Measurements from ENCODE around the gene PEAK1. TPM values are rescaled to one million over a fixed set of nuclear protein-coding genes. Genes with fewer than 3 reads are reported as not detected.

PEAK1 gene
- total and polyA plus RNA-seq, 9 of the 15 experiments (the other 6 are each of a cell fraction or from before 2014, with no cell fraction given) = 0.99 to 22.4 (median 10.8) TPM

DNA sequence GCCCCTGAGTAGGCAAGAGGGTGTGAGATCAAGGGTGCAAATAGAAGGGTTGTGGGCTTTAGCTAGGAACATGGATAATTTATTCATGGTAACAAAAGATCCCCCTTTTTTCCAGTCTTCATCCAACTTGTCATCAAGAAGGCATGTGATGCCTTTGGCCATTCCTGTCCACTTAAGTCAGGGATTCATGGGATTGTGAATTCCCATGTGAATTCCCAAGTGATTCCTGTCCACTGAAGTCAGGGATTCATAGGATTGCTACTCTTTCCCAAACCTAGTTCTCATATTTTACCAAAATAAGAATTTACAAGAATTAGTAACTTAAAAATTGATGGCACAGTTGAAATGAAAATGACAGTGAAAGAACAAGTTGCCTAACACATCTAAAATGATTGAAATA is 41.6 kb upstream of the PEAK1 start:
- POLR2A ChIA-PET = no interaction called here
- no peaks in the 10 kb centered on the region for H4K20me1 ChIP-seq (replicated peaks; ENCODE audit: control insufficient read depth, insufficient read depth, low read length)
- FAIRE-seq (no peak), DNase-seq (ENCODE audit: extremely low read depth in 1 of 4, low spot score in 3 of 4) (no peak), ATAC-seq (no peak)
- no peak overlapping the region for H3K4me2 ChIP-seq (ENCODE audit: insufficient read depth, low read length)
- no peaks in the 10 kb centered on the region for H3K9me1 ChIP-seq (ENCODE audit: control insufficient read depth, insufficient read depth, low read length)
- BruUV-seq (replicated peaks) = no TSS peak
- H3K9ac ChIP-seq (ENCODE audit: insufficient read depth in 1 of 2, low read depth in 2 of 2, low read length in 2 of 2) = no peak overlapping the region
- in situ Hi-C loops (cut with MboI) (no loop called here), intact Hi-C loops (cut with micrococcal nuclease) (no loop called here)
- H3K4me3 ChIP-seq = no peak overlapping the region
- H3K79me2 ChIP-seq (ENCODE audit: control insufficient read depth, insufficient read depth, low read length) = no peaks in the 10 kb centered on the region
- no peaks in the 10 kb centered on the region for H3K27me3 ChIP-seq (ENCODE audit: control insufficient read depth in 2 of 2, insufficient read depth in 2 of 2, low read length in 2 of 2)
- H2AFZ ChIP-seq (ENCODE audit: low read depth, low read length) = no peak overlapping the region
- peaks cover 0 to 7% of the 10 kb centered on the region in 2 experiments; a peak in 2 of 5 replicates for H3K4me1 ChIP-seq (replicated peaks in 1 of 2; ENCODE audit: control insufficient read depth in 2 of 2, insufficient read depth in 2 of 2, low read length in 2 of 2)
- H3K9me3 ChIP-seq (replicated peaks; ENCODE audit: control insufficient read depth, insufficient read depth, low read depth, low read length) = no peaks in the 10 kb centered on the region
- H3K36me3 ChIP-seq (ENCODE audit: control insufficient read depth, insufficient read depth, low read length) = peaks cover 56% of the 10 kb centered on the region; the same call in 2 of the 3 replicates
- CTCF ChIA-PET (ENCODE audit: low intra/inter-chr PET ratio) = no interaction called here
- H3K27ac ChIP-seq (ENCODE audit: extremely low read depth, low read depth, low read length) = no peak overlapping the region
- TF ChIP-seq EWSR1 (IDR thresholded peaks at IDR 0.05; ENCODE audit: borderline replicate concordance, low read depth, partially characterized antibody) = no peak
- no peak for TF ChIP-seq ZNF778 (CRISPR knock-in tag; IDR thresholded peaks at IDR 0.05)
- TF ChIP-seq, protein P1, sequence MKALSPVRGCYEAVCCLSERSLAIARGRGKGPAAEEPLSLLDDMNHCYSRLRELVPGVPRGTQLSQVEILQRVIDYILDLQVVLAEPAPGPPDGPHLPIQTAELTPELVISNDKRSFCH (CRISPR knock-in tag; IDR thresholded peaks at IDR 0.05) = no peak
- TF ChIP-seq, protein P1 (tag; IDR thresholded peaks at IDR 0.05) = no peak
- TF ChIP-seq ZNF589 (CRISPR knock-in tag; IDR thresholded peaks at IDR 0.05; ENCODE audit: low read depth) = no peak
- no peak for TF ChIP-seq TFAM (CRISPR knock-in tag; conservative IDR thresholded peaks at IDR 0.05)
- no peak for TF ChIP-seq DNMT1 (IDR thresholded peaks at IDR 0.05)
- TF ChIP-seq, protein P2, sequence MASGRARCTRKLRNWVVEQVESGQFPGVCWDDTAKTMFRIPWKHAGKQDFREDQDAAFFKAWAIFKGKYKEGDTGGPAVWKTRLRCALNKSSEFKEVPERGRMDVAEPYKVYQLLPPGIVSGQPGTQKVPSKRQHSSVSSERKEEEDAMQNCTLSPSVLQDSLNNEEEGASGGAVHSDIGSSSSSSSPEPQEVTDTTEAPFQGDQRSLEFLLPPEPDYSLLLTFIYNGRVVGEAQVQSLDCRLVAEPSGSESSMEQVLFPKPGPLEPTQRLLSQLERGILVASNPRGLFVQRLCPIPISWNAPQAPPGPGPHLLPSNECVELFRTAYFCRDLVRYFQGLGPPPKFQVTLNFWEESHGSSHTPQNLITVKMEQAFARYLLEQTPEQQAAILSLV (tag; IDR thresholded peaks at IDR 0.05) = no peak
- TF ChIP-seq JUNB (CRISPR knock-in tag; conservative IDR thresholded peaks at IDR 0.05) = no peak
- TF ChIP-seq, protein P3, sequence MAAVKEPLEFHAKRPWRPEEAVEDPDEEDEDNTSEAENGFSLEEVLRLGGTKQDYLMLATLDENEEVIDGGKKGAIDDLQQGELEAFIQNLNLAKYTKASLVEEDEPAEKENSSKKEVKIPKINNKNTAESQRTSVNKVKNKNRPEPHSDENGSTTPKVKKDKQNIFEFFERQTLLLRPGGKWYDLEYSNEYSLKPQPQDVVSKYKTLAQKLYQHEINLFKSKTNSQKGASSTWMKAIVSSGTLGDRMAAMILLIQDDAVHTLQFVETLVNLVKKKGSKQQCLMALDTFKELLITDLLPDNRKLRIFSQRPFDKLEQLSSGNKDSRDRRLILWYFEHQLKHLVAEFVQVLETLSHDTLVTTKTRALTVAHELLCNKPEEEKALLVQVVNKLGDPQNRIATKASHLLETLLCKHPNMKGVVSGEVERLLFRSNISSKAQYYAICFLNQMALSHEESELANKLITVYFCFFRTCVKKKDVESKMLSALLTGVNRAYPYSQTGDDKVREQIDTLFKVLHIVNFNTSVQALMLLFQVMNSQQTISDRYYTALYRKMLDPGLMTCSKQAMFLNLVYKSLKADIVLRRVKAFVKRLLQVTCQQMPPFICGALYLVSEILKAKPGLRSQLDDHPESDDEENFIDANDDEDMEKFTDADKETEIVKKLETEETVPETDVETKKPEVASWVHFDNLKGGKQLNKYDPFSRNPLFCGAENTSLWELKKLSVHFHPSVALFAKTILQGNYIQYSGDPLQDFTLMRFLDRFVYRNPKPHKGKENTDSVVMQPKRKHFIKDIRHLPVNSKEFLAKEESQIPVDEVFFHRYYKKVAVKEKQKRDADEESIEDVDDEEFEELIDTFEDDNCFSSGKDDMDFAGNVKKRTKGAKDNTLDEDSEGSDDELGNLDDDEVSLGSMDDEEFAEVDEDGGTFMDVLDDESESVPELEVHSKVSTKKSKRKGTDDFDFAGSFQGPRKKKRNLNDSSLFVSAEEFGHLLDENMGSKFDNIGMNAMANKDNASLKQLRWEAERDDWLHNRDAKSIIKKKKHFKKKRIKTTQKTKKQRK (IDR thresholded peaks at IDR 0.05; ENCODE audit: borderline replicate concordance, low read depth, low read length) = no peak
- no peak for TF ChIP-seq CHD2 (IDR thresholded peaks at IDR 0.05; ENCODE audit: low read depth, low read length)
- TF ChIP-seq, protein P4, sequence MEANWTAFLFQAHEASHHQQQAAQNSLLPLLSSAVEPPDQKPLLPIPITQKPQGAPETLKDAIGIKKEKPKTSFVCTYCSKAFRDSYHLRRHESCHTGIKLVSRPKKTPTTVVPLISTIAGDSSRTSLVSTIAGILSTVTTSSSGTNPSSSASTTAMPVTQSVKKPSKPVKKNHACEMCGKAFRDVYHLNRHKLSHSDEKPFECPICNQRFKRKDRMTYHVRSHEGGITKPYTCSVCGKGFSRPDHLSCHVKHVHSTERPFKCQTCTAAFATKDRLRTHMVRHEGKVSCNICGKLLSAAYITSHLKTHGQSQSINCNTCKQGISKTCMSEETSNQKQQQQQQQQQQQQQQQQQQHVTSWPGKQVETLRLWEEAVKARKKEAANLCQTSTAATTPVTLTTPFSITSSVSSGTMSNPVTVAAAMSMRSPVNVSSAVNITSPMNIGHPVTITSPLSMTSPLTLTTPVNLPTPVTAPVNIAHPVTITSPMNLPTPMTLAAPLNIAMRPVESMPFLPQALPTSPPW (CRISPR knock-in tag; IDR thresholded peaks at IDR 0.05) = no peak
- no peak for TF ChIP-seq MCM7 (IDR thresholded peaks at IDR 0.05)
- TF ChIP-seq ZNF282 (CRISPR knock-in tag; IDR thresholded peaks at IDR 0.05) = no peak
- TF ChIP-seq, protein P5, sequence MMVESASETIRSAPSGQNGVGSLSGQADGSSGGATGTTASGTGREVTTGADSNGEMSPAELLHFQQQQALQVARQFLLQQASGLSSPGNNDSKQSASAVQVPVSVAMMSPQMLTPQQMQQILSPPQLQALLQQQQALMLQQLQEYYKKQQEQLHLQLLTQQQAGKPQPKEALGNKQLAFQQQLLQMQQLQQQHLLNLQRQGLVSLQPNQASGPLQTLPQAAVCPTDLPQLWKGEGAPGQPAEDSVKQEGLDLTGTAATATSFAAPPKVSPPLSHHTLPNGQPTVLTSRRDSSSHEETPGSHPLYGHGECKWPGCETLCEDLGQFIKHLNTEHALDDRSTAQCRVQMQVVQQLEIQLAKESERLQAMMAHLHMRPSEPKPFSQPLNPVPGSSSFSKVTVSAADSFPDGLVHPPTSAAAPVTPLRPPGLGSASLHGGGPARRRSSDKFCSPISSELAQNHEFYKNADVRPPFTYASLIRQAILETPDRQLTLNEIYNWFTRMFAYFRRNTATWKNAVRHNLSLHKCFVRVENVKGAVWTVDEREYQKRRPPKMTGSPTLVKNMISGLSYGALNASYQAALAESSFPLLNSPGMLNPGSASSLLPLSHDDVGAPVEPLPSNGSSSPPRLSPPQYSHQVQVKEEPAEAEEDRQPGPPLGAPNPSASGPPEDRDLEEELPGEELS (CRISPR knock-in tag; IDR thresholded peaks at IDR 0.05; ENCODE audit: borderline replicate concordance) = no peak
- no peak for TF ChIP-seq CAMTA2 (CRISPR knock-in tag; conservative IDR thresholded peaks at IDR 0.05)

Measured in K562 (cell line).